GM19463 (cell line): ENCODE data around the gene VAPB.
A peak's percentile ranks its signal among the peaks of the same experiment; 100 is the strongest.
"Not testable (repeated sequence)": the region's sequence is repeated elsewhere in the genome, so short reads cannot be mapped to it uniquely, and the experiment has no call there.

ENCODE experiments used
- ATAC-seq: cut with Tn5 transposase; IDR thresholded peaks from one replicate; pipeline ENCODE4 v1.9.1; 2021; ENCODE audit warnings: mild to moderate bottlenecking, moderate library complexity; ENCODE audit not compliant: unreplicated experiment

Gene VAPB

GRCh38 chr20:58406422-58407001 is 17.5 kb downstream of the VAPB start:
- ATAC-seq = no peak

DNA sequence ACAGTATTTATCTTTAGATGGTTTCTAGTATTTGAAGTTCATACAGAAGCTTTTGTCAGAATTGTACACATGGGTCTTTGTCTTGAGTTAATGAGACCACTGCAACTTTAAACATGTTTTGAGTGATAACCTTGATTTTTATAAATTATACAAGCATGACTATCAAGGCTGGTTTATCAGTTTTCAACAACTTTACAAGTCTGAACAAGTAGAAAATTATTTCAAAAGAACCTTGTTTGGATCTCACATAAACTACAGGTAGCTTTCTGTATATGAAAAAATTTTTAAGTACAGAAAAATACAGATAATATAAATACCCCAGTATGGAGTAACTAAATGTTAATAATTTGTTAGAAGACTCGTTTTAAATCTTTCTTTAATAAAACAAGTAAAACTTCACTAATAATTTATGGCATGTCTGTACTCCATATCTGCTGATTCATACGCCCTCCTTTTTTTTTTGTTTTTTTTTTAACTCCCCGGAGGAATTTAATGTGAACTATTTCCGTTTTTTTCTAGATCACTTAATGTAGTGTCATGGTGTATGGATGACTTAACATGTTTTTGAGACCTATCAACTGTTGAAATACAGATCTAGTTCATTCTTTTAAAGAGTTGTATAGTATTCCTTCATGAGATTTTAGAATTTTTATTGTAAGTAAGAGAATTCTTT is 18.3 kb downstream of the VAPB start:
- no peak for ATAC-seq

DNA sequence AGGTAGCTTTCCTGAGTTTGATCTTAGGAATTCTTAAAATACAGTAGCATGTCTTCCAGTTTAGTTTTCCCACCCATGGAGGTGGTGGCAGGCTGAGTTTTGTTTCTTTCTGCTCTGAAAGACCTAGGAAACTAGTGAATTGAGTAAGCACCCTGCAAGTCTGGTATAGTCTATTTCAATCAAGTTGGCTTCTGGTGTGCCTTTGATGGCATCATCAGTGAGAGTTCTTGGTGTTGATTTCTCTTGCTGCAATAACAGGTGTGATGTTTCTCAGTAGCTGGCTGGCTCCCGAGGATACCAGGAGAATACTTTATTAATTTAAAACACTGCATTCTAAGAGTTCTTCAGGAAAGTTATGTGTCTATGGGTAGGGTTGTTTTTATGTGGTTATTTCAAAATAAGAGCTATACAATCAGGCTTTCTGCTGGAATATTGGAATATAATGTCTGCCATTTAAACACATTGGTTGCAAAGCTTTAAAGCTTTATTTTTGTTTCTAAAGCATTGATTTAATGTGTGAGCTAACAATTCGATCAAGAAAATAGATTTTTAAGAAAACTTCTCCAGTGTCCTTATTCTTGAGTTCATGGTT is 19.0 kb downstream of the VAPB start:
- ATAC-seq = peak; percentile 63

DNA sequence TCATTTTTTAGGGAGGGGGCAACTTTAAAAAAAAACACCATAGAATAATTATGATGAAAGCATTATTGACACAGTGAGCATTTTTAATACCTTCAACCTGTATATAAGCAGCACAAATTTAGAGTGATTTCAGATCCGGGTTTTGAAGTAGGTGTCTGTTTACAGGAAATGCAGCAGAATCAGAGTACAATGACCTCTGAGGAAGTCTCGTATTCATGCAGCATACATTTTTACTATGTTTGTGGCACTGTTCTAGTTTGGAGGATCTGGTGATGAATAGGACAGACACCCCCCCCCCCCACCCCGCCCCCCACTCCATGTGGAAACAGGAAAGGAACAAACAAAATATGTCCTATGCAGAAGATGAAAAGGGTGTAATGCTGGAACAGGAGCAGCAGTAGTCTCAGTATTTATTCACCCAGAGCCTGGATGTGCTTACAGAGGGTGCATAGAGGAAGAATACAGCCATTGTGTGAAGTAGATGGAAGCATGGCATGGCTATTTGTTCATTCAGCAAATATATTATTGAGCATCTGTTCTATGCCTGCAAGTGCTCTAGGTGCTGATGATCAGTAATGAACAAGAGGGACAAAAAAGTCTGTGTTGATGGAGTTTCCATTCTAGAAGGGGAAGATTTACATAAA is 19.7 kb downstream of the VAPB start:
- no peak for ATAC-seq

DNA sequence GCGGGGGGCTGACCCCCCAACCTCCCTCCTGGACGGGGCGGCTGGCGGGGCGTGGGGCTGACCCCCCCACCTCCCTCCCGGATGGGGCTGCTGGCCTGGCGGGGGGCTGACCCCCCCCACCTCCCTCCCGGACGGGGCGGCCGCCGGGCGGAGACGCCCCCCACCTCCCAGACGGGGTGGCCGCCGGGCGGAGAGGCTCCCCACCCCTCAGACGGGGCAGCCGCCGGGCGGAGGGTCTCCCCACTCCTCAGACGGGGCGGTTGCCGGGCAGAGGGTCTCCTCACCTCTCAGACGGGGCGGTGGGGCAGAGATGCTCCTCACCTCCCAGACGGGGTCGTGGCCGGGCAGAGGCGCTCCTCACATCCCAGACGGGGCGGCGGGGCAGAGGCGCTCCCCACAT is 25.2 kb downstream of the VAPB start:
- not testable (repeated sequence) for ATAC-seq

DNA sequence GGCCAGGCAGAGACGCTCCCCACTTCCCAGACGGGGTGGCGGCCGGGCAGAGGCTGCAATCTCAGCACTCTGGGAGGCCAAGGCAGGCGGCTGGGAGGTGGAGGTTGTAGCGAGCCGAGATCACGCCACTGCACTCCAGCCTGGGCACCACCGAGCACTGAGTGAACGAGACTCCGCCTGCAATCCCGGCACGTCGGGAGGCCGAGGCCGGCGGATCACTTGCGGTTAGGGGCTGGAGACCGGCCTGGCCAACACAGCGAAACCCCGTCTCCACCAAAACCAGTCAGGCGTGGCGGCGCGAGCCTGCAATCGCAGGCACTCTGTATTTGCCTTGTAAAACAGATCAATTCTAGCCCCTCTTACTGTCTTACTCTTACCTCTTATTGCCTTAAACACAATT is 25.8 kb downstream of the VAPB start:
- not testable (repeated sequence) for ATAC-seq

- no peak for ATAC-seq
Measured at GRCh38 chr20:58416057-58416456, 27.0 kb downstream of the VAPB start.

GRCh38 chr20:58416835-58417234 is 27.8 kb downstream of the VAPB start:
- no peak for ATAC-seq

DNA sequence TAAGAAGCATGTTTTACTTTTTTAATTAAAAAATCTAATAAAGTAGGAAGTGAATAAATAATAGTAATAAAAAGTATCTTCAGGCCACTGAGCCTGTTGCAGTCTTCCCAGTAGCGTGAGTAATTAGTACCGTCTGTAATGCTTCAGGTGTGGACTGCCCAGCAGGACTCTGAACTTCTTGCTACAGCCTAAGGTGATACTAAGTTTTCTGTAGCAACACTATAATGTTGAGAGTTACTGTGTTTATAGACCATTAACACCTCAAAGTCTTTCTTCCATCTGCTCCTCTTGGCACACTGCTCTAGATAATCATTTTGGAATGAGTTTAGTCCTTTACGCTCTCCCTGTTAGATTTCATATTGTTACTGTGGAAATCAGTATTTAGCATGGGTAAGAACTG is 28.4 kb downstream of the VAPB start:
- ATAC-seq = no peak

DNA sequence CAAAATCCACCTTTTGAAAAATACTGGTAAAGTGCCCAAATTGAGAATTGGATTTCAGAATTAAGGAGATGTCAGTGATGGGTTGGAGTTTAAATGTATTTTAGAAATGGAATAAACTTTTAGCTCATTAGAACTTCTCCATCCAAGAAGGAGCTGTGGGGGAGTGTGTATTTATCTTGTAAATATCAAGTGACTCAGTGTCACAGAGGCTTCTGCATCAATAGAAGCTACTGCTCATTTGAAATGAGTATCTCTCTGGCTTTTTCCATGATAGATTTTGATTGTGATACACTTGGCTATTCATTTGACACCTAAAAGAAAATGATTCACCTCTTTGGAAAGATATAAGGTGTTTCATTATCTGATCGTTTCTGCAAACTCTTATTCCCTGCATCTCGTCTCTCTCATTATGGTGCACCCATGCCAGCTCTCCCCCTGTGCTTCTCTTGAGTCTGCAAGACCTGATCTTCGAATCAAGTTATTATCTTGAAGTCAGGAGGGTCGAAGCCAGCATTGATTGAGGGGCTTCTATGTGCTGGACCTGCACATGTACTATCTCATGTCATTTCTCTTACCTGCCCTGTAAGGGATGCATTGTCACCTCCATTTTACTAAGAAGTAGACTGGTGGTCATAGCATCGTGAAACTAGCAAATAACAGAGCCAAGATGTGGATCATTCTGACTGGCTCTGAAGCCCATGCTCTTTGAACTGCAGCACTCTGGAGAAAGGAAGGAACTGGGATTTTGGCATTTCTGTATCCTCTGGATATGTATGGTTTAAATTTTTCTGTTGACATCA is 30.1 kb downstream of the VAPB start:
- ATAC-seq = no peak

DNA sequence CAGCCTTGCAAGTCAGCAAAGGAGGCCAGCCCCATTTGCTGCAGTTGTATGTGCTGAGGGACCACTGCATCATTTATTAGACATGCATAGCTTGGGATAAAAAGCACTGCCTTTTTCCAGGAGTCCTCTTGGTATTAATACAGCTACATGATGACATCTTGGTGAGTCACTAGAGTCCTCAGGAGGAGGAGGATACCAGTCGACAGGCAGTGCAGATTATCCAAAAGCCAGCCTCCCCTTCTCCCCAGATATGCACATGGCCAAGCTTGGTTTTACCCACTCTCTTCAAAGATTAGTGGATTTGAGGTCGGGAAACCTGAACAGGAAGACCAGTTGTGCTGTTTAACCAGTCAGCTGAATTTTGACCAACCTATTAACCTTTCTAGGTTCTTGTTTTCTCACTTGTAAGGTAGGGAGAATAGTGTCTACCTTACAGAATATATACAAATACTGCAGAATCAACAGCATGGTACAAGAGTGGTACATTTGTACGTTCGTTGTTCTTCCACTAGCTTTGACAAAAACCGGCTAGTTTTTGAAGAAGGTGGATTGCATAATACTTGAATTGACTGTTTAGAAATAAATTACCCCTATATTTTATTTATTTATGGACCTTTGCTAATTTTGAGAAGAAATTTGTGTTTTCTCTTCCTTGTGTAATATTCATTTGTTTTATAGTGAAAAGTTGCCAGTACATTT is 31.9 kb downstream of the VAPB start:
- ATAC-seq = no peak

- ATAC-seq = no peak
Measured at GRCh38 chr20:58421497-58421850, 32.4 kb downstream of the VAPB start.

DNA sequence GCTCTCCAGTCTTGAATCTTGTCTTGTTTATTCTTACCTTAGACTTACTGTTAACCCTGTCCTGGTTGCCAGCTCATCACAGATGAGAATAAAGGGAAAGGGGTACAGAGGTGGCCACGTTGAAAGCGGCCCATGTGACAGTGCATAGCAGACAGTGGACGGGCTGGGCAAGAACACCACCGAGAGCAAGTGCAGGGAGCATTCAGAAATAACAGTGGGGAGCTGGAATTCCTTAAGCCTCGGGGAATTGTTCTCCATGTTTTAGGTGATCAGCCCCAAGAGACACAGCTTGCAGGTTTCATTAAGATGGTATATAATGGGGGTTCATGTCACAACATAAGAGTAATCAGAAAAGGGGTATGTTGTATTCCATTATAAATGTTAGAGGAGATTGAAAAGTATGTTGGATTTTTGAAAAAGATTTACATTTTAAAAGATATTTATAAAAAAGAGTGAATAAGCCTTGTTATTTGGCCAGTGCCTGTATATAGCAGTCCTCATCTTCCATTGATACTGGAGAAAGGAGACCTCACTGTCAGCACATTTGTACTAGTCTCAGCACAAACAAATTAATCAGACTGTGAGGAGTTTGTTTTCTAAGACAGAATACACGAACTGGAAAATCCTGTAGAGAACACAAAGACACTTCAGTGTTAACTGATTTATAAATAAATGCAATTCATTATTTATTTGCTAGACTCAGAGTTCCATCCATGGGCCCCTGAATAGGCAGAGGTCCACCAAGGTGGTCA is 35.4 kb downstream of the VAPB start:
- no peak for ATAC-seq

DNA sequence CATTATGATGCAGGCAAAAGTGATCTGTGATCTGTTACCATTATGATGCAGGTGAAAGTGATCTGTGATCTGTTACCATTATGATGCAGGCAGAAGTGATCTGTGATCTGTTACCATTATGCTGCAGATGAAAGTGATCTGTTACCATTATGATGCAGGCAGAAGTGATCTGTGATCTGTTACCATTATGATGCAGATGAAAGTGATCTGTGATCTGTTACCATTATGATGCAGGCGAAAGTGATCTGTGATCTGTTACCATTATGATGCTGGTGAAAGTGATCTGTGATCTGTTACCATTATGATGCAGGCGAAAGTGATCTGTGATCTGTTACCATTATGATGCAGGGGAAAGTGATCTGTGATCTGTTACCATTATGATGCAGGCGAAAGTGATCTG is 38.5 kb downstream of the VAPB start:
- not testable (repeated sequence) for ATAC-seq

- no peak for ATAC-seq
Measured at GRCh38 chr20:58428364-58428763, 39.3 kb downstream of the VAPB start.

GRCh38 chr20:58429303-58429702 is 40.3 kb downstream of the VAPB start:
- ATAC-seq = no peak

DNA sequence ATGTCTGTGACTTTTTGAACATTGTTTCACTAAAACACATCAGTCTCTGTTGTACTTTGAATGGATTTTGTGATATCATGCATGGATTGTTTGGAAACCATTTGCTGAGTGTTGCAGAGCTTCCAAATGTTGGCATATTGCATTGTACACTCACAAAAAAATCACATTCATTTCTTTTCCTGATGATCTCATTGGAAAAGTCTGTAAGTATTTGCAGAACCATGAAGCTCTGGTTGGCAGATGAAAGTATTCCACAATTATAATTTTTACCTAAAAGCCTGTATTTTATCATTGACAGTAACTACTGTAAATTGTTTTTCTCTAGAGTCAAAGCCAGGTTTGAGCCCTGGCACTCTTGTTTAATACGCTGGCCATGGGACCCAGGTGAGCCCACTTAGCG is 42.1 kb downstream of the VAPB start:
- ATAC-seq = no peak

GRCh38 chr20:58432186-58432954 is 43.3 kb downstream of the VAPB start:
- ATAC-seq = no peak

- no peak for ATAC-seq
Measured at GRCh38 chr20:58433029-58433647, 44.1 kb downstream of the VAPB start.
